AG04450 (cell line): ENCODE data around the gene RSPH10B. TPM values are rescaled to one million over a fixed set of nuclear protein-coding genes. Genes with fewer than 3 reads are reported as not detected.
"Not testable (repeated sequence)": the region's sequence is repeated elsewhere in the genome, so short reads cannot be mapped to it uniquely, and the experiment has no call there.

Experiments used
- CTCF ChIA-PET: fragments of 300-600, 350-600 bp; formaldehyde crosslinking; extraction: SDS; loops from one replicate; lab custom pipeline; 2022; ENCODE audit warnings: antibody characterized with exemption, inconsistent platforms; lab: Charles Lee
- POLR2A ChIA-PET: fragments of 350-600 bp; formaldehyde crosslinking; extraction: SDS; loops from one replicate; lab custom pipeline; 2021; ENCODE audit warnings: antibody characterized with exemption, inconsistent platforms; lab: Yijun Ruan, JAX
- DNase-seq: peaks from one replicate; pipeline ENCODE4 v3.0.0-alpha.2; 2011; ENCODE audit warnings: low read depth, low spot score
- H3K27ac ChIP-seq: one replicate; pipeline ENCODE4 v1.5.1; 2012; ENCODE audit warnings: low read depth, low read length, control low read depth
- H3K27me3 ChIP-seq: one replicate; pipeline ENCODE4 v1.6.0; 2012; ENCODE audit warnings: low read length; ENCODE audit not compliant: control insufficient read depth, insufficient read depth
- H3K4me3 ChIP-seq: 2 replicates; pipeline ENCODE4 v1.5.1; 2011; ENCODE audit warnings: mild to moderate bottlenecking, low read depth, low read length, control low read depth
- H3K9me3 ChIP-seq: 2 replicates; pipeline ENCODE4 v1.5.1; 2012; ENCODE audit warnings: low read length; ENCODE audit not compliant: control insufficient read depth, insufficient read depth
- polyA plus RNA-seq: library from polyadenylated mRNA; depleted of rRNA; stranded (reverse); fragments of >200 nt; gene quantifications from 2 replicates; pipeline ENCODE4 v1.2.3, GENCODE V29; 2011
- TF ChIP-seq, protein P1 (sequence below): IDR thresholded peaks from 2 replicates; pipeline ENCODE4 v1.5.1; 2011; ENCODE audit warnings: low read depth, low read length, control low read depth, inconsistent platforms

Gene RSPH10B
- polyA plus RNA-seq, 1 experiment = 0.07 TPM

- H3K27ac ChIP-seq, POLR2A ChIA-PET, H3K9me3 ChIP-seq, H3K4me3 ChIP-seq, CTCF ChIA-PET, DNase-seq, H3K27me3 ChIP-seq: not testable (repeated sequence)
These were observed 67.5 kb downstream of the RSPH10B start for GRCh38 chr7:5903002-5903401.

DNA sequence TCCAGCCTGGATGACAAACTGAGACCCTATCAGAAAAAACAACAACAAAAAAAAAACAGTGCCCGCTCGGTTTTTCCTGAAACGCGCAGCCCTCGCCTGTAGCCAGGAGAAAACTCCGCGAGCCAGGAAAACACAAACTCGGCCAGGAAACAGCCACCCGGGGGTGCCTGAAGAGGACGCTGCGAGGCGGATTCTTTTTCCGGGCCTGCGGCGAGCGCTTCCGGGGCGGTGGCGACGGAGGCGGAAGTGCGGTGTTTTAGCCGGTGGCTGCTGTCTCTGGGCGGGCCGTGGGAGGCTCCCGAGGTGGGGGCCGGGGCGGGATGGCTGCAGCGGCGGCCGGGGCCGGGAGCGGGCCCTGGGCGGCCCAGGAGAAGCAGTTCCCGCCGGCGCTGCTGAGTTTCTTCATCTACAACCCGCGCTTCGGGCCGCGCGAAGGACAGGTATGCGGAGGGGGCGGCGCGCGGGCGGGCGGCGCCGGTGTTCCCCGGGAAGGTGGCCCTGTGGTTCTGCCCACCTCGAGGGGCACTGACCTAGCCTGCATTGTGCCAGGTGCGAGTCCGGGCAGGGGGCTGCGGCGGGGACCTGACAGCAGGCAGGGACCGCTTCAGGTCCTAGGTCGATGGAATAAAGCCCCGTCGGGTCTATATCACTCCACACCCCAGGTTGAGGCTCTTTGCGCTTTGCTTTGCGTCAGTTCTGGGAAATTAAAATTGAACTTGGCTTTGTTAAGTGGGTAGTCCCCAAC, 71.8 kb downstream of the RSPH10B start, which contains the start of gene CCZ1:
TSS of gene CCZ1 (plus strand) at position 254 of the 745 bp plus-strand sequence. CDS start at position 321, 67 bp downstream.
- H3K9me3 ChIP-seq, H3K27ac ChIP-seq, CTCF ChIA-PET, POLR2A ChIA-PET, DNase-seq, H3K27me3 ChIP-seq: not testable (repeated sequence)
- TF ChIP-seq, protein P1, sequence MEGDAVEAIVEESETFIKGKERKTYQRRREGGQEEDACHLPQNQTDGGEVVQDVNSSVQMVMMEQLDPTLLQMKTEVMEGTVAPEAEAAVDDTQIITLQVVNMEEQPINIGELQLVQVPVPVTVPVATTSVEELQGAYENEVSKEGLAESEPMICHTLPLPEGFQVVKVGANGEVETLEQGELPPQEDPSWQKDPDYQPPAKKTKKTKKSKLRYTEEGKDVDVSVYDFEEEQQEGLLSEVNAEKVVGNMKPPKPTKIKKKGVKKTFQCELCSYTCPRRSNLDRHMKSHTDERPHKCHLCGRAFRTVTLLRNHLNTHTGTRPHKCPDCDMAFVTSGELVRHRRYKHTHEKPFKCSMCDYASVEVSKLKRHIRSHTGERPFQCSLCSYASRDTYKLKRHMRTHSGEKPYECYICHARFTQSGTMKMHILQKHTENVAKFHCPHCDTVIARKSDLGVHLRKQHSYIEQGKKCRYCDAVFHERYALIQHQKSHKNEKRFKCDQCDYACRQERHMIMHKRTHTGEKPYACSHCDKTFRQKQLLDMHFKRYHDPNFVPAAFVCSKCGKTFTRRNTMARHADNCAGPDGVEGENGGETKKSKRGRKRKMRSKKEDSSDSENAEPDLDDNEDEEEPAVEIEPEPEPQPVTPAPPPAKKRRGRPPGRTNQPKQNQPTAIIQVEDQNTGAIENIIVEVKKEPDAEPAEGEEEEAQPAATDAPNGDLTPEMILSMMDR = peak; percentile 20; the same call in 1 of the 2 replicates
- H3K4me3 ChIP-seq = peak within 1 kb of the TSS; percentile 51

GRCh38 chr7:5897369-5897919, 73.0 kb downstream of the RSPH10B start:
- H3K4me3 ChIP-seq, H3K27me3 ChIP-seq, POLR2A ChIA-PET, DNase-seq, CTCF ChIA-PET, H3K9me3 ChIP-seq, H3K27ac ChIP-seq: not testable (repeated sequence)

DNA sequence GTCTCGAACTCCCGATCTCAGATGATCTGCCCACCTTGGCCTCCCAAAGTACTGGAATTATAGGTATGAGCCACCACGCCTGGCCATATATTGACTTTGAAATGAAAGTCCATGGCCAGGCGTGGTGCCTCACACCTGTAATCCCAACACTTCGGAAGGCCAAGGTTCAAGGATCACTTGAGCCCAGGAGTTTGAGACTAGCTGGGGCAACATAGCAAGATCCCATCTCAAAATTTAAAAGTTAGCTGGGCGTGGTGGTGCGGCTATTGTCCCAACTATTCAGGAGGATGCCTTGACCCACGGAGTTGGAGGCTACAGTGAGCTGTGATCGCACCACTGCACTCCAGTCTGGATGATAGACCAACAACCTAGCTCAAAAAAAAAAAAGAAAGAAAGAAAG, 78.0 kb downstream of the RSPH10B start:
- H3K27ac ChIP-seq = no peak overlapping the region
- TF ChIP-seq, protein P1 = no peak

GRCh38 chr7:5890244-5890643, 80.2 kb downstream of the RSPH10B start:
- POLR2A ChIA-PET, CTCF ChIA-PET: not testable (repeated sequence)

More for the DNA sequence above, 78.0 kb downstream of the RSPH10B start:
- H3K4me3 ChIP-seq = no peak overlapping the region
- H3K27me3 ChIP-seq = no peaks in the 10 kb centered on the region
- DNase-seq = no peak
- H3K9me3 ChIP-seq = no peaks in the 10 kb centered on the region
- CTCF ChIA-PET = no interaction called here
- POLR2A ChIA-PET = interaction anchor here (0.7 kb wide), 1 partner anchor 92 kb away, joined by 5 read pairs; no protein-coding TSS in a partner anchor

DNA sequence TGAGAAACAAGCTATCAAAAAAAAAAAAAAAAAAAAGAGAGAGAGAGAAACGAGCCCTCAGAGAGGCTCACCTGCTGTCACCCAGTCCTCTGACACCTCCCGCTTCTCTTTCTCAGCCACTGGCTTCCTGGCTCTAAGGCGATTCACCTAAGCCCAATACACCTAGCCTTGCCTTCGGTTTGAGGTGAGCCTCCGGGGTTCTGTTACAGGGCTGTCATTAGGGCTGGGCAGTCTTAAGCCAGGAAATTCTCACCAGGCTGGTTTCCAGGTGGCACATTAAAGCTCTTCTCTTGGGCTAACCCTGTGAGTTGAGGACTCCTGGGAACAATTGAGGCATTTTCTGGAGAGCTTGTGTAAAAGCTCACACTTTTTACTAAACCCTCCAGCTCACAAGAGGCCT, 82.5 kb downstream of the RSPH10B start:
- CTCF ChIA-PET, H3K9me3 ChIP-seq, H3K27me3 ChIP-seq, DNase-seq, H3K27ac ChIP-seq, H3K4me3 ChIP-seq, POLR2A ChIA-PET: not testable (repeated sequence)

More at GRCh38 chr7:5890244-5890643, 80.2 kb downstream of the RSPH10B start:
- H3K27me3 ChIP-seq, H3K9me3 ChIP-seq, H3K4me3 ChIP-seq, H3K27ac ChIP-seq, DNase-seq: not testable (repeated sequence)

DNA sequence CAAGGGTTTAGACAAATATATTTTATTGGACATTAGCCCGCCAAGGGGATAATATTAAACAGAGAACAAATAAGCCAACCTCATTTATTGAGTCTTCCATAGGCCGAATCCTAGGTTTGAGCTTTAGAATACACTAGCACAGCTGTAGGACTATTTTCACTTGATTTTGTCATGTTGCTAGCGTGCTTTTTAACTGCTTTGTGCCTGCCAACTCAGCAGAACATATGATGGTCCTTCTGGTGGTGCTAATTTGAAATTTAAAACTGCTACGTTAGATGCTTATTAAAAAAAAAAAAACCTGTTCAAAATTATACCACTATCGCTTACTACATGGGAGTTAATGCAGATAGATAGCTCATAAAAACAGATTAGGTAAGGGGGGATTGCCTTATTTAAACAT, 86.1 kb downstream of the RSPH10B start:
- H3K4me3 ChIP-seq, H3K27ac ChIP-seq, POLR2A ChIA-PET, DNase-seq, CTCF ChIA-PET, H3K9me3 ChIP-seq, H3K27me3 ChIP-seq: not testable (repeated sequence)

DNA sequence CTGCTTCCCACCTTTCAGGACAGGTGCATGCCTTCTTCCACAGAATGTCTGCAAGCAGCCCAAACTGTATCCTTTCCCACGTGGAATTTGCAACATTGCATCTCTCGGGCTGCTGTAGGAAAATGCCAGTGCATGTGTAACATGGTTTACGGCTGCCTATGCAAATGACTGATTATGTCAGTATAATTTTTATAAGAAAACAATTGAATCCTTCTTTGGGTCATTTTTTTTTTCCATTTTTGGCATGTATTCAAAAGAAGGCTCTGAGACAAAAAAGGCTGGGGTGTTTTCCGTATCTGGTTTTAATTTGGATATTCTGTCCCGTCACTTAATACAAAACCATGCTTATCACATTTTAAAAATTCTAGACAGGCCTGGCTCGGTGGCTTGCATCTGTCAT, 90.4 kb downstream of the RSPH10B start:
- CTCF ChIA-PET, H3K27ac ChIP-seq, H3K4me3 ChIP-seq, DNase-seq, H3K9me3 ChIP-seq, H3K27me3 ChIP-seq: not testable (repeated sequence)
- POLR2A ChIA-PET = interaction anchor here (0.7 kb wide), 1 partner anchor 25 kb away, joined by 6 read pairs; no protein-coding TSS in a partner anchor

DNA sequence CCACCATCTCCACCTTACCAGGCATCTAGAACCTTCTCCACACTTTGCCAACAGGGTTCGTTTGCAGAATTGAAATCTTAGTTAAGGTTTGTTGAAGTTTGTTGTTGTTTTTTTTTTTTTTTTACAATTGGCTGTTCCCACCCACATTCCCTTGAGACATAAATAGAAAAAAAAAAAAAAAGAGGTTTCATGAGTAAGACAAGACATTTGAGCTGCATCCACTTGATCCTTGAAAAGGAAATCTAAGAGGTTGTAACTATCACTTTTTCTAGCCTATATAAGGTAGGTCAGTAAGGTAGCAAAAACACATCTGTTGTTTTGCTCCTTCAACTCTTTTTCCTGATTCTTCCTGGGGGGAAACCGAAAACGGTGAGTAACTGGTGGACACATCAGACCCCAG, 90.9 kb downstream of the RSPH10B start:
- CTCF ChIA-PET = not testable (repeated sequence)

More for the DNA sequence above, 90.9 kb downstream of the RSPH10B start:
- H3K27ac ChIP-seq, H3K27me3 ChIP-seq, DNase-seq, H3K4me3 ChIP-seq, H3K9me3 ChIP-seq: not testable (repeated sequence)
- POLR2A ChIA-PET = interaction anchor here (0.7 kb wide), 1 partner anchor 24 kb away, joined by 6 read pairs; no protein-coding TSS in a partner anchor
